Mesendoderm (in vitro differentiated cells): ENCODE data around the gene PXN.

Source experiments
- DNase-seq: peaks from one replicate; pipeline ENCODE4 v3.0.0; 2013
- H2AK5ac ChIP-seq: 2 replicates; pipeline ENCODE4 v1.6.1; 2013; ENCODE audit warnings: low read length, inconsistent platforms
- H2BK120ac ChIP-seq: 2 replicates; pipeline ENCODE4 v1.6.1; 2013; ENCODE audit warnings: low read depth, mild to moderate bottlenecking, low read length, moderate library complexity, mixed read lengths
- H2BK15ac ChIP-seq: replicated peaks from 2 replicates; pipeline ENCODE4 v1.6.1; 2013; ENCODE audit warnings: low read depth, mild to moderate bottlenecking, moderate library complexity
- H2BK5ac ChIP-seq: 2 replicates; pipeline ENCODE4 v1.6.1; 2013; ENCODE audit warnings: low read length, inconsistent platforms
- H3K18ac ChIP-seq: 2 replicates; pipeline ENCODE4 v1.6.1; 2013; ENCODE audit warnings: mild to moderate bottlenecking, low read length, mixed read lengths
- H3K23ac ChIP-seq: one replicate; pipeline ENCODE4 v1.6.1; 2013; ENCODE audit warnings: low read length
- H3K27ac ChIP-seq: 2 replicates; pipeline ENCODE4 v1.5.1; 2013; ENCODE audit warnings: low read depth, mild to moderate bottlenecking, inconsistent platforms, low read length, moderate library complexity
- H3K27me3 ChIP-seq: 2 replicates; pipeline ENCODE4 v1.6.1; 2013; ENCODE audit warnings: low read length, control low read depth, mild to moderate bottlenecking, inconsistent platforms; ENCODE audit not compliant: insufficient read depth, poor library complexity
- H3K36me3 ChIP-seq: 2 replicates; pipeline ENCODE4 v1.6.1; 2013; ENCODE audit warnings: low read length, inconsistent platforms; ENCODE audit not compliant: control insufficient read depth, insufficient read depth
- H3K4ac ChIP-seq: one replicate; pipeline ENCODE4 v1.6.1; 2013; ENCODE audit warnings: low read depth, mild to moderate bottlenecking, low read length, moderate library complexity
- H3K4me1 ChIP-seq: 2 replicates; pipeline ENCODE4 v1.6.1; 2013; ENCODE audit warnings: low read depth, low read length, inconsistent platforms; ENCODE audit not compliant: control insufficient read depth
- H3K4me2 ChIP-seq: 2 replicates; pipeline ENCODE4 v1.6.1; 2013; ENCODE audit warnings: low read length
- H3K4me3 ChIP-seq: 2 replicates; pipeline ENCODE4 v1.5.1; 2013; ENCODE audit warnings: mild to moderate bottlenecking, low read length
- H3K56ac ChIP-seq: one replicate; pipeline ENCODE4 v1.6.1; 2013; ENCODE audit warnings: low read length
- H3K79me1 ChIP-seq: 2 replicates; pipeline ENCODE4 v1.6.1; 2013; ENCODE audit warnings: low read length, inconsistent platforms
- H3K79me2 ChIP-seq: 2 replicates; pipeline ENCODE4 v1.6.1; 2013; ENCODE audit warnings: mild to moderate bottlenecking, low read length; ENCODE audit not compliant: control insufficient read depth, insufficient read depth
- H3K9ac ChIP-seq: 2 replicates; pipeline ENCODE4 v1.6.1; 2013; ENCODE audit warnings: low read length, inconsistent platforms
- H4K5ac ChIP-seq: one replicate; pipeline ENCODE4 v1.6.1; 2013; ENCODE audit warnings: low read length
- H4K8ac ChIP-seq: one replicate; pipeline ENCODE4 v1.6.1; 2013; ENCODE audit warnings: low read depth, mild to moderate bottlenecking, control low read depth, low read length, moderate library complexity
- WGBS: extraction: QIAGEN DNeasy Blood & Tissue Kit; methylation state at CpG from one replicate; pipeline ENCODE4 v1.1.7; 2013; ENCODE audit warnings: low lambda C conversion rate, missing lambda C conversion rate; ENCODE audit not compliant: insufficient coverage; ENCODE audit errors: extremely low coverage; 5-methylcytosine and 5-hydroxymethylcytosine counted together

Gene PXN

DNA sequence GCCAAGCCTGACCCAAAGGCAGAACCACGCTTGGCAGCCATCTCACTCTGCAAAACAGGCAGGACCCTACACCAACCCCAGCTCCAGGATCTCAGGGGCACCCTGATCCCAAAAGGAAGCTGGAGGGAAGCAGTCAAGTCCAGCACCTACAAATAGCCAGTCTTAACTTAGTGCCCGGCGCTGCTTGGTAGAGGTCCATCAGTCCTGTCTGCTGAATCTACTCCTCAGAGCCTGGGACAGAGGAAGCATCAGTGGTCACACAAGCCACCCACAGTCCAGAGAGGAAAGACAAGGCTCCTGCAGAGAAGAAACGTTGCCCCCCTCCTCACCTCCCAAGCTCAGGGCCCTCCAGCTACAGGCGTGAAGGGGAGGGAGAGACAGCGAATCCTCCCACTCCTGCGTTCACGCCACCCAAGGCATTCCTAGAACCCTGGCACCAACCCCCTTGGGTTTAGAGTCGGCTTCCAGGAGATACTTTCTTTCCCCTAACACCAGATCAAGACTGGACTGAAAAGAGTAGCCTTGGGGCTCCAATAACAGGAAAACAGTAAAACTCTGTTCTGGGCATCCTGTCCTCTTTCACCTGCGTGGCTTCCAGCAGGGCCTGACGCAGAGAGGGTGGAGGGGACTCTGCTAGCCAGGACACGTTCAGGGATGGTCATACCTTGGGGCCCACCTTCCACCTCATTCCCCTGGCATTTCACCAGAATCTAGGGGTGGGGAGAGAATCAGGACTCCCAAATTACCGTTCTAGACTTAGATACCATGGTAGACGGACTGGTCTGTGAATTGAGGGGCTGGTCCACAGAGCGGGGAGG, 1.2 kb downstream of the PXN start:
- Histone ChIP-seq H3K18ac (peak overlapping the region; percentile 99), H3K27me3 (no peaks in the 10 kb centered on the region), H4K5ac (no peak overlapping the region), H3K56ac (peak overlapping the region; percentile 99), H3K23ac (peak overlapping the region; percentile 94), H3K79me2 (peaks cover 62% of the 10 kb centered on the region), H4K8ac (no peak overlapping the region), H3K4me2 (peak overlapping the region; percentile 32), H3K27ac (no peak overlapping the region), H3K79me1 (peaks cover 9% of the 10 kb centered on the region), H3K36me3 (no peaks in the 10 kb centered on the region), H2AK5ac (no peak overlapping the region), H3K4ac (peak overlapping the region; percentile 40), H3K4me1 (peaks cover 29% of the 10 kb centered on the region), H2BK5ac (peak overlapping the region; percentile 23), H3K4me3 (peak overlapping the region; percentile 88), H2BK15ac (no peak overlapping the region), H2BK120ac (no peak overlapping the region), H3K9ac (peak overlapping the region; percentile 96)
- no CpG with 5 or more reads among the region's 15 CpGs for WGBS
- DNase-seq: no peak

DNA sequence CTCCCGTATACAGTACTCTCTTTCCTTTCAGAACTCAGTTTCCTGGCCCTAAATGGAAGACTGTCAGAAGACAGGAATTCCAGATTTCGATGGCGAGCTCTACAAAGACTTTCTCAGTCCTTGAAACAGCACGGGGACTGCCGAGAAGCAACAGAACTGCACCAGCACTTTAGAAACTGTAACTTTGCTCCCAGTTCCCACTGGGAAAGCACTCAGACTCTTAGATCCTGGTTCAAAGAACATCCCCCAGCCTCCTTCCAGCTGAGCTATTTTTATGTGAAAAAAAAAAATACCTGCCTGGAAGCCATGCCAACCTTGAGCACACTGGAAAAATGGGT, 1.8 kb downstream of the PXN start:
- Histone ChIP-seq H3K4me3 (no peak overlapping the region), H3K23ac (no peak overlapping the region), H4K8ac (no peak overlapping the region), H3K79me1 (peaks cover 9% of the 10 kb centered on the region), H3K9ac (peak overlapping the region; percentile 96), H2BK120ac (no peak overlapping the region), H3K27ac (no peak overlapping the region), H3K18ac (no peak overlapping the region), H4K5ac (no peak overlapping the region), H2AK5ac (no peak overlapping the region), H3K79me2 (peaks cover 67% of the 10 kb centered on the region), H3K4ac (no peak overlapping the region), H3K27me3 (no peaks in the 10 kb centered on the region), H2BK15ac (no peak overlapping the region), H3K4me1 (peaks cover 29% of the 10 kb centered on the region), H3K4me2 (peak overlapping the region; percentile 32), H3K36me3 (no peaks in the 10 kb centered on the region), H3K56ac (peak overlapping the region; percentile 99), H2BK5ac (no peak overlapping the region)
- WGBS: no CpG with 5 or more reads among the region's 5 CpGs
- no peak for DNase-seq

DNA sequence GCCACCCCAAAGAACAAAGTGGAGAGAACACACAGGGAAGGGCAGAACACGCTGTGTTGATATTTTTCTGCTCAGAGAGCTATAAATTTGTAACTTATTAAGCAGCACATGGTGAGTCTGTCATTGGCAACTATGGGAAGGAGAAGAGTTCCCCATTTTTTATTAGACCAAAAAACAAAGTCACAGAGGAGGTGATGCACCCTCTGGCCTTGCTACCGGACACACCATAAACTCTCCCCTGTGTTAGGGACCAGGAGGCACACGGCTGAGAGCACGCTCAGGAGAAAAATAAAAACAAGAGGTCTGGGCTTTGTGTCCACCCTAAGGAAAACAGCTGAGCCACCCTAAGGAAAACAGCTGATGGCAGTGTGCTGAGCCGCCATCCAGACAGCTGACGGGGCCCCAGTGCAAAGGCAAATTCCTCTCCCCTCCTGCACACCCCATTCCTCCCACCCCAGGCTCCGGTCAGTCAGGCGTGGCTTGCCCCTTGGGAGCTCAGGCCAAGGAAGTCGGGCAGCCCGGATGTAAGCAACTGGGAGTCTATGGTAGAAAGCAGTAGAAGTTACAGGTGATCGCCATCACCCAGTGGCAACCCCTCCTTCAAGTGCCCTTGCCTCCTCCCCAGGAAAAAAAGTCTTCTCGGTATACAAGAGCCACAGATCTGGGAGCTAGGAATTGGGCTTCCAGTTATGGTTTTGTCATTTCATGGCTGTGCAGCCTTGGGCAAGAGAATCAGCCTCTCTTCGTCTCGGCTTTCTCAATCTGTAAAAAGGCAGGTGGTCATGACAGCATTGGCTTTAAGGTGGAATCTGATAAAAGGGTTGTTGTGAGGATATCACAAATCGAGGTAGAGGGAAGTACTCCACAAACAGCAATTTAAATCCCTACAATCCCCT, 2.4 kb downstream of the PXN start:
- H2BK5ac ChIP-seq: peak overlapping the region; percentile 2
- no peak overlapping the region for H3K27ac ChIP-seq
- no peak overlapping the region for H2BK15ac ChIP-seq
- no peak overlapping the region for H3K4me3 ChIP-seq
- no peak overlapping the region for H2BK120ac ChIP-seq
- no CpG with 5 or more reads among the region's 15 CpGs for WGBS
- peak overlapping the region; percentile 96 for H3K9ac ChIP-seq
- no peak overlapping the region for H4K5ac ChIP-seq
- H3K18ac ChIP-seq: peak overlapping the region; percentile 7
- H3K79me2 ChIP-seq: peaks cover 72% of the 10 kb centered on the region
- H3K4me1 ChIP-seq: peaks cover 32% of the 10 kb centered on the region
- no peak overlapping the region for H2AK5ac ChIP-seq
- H3K4me2 ChIP-seq: peak overlapping the region; percentile 32
- no peak overlapping the region for H3K4ac ChIP-seq
- H3K36me3 ChIP-seq: no peaks in the 10 kb centered on the region
- H3K27me3 ChIP-seq: no peaks in the 10 kb centered on the region
- H3K23ac ChIP-seq: peak overlapping the region; percentile 92
- peak overlapping the region; percentile 99 for H3K56ac ChIP-seq
- no peak for DNase-seq
- H4K8ac ChIP-seq: no peak overlapping the region
- H3K79me1 ChIP-seq: peaks cover 9% of the 10 kb centered on the region

DNA sequence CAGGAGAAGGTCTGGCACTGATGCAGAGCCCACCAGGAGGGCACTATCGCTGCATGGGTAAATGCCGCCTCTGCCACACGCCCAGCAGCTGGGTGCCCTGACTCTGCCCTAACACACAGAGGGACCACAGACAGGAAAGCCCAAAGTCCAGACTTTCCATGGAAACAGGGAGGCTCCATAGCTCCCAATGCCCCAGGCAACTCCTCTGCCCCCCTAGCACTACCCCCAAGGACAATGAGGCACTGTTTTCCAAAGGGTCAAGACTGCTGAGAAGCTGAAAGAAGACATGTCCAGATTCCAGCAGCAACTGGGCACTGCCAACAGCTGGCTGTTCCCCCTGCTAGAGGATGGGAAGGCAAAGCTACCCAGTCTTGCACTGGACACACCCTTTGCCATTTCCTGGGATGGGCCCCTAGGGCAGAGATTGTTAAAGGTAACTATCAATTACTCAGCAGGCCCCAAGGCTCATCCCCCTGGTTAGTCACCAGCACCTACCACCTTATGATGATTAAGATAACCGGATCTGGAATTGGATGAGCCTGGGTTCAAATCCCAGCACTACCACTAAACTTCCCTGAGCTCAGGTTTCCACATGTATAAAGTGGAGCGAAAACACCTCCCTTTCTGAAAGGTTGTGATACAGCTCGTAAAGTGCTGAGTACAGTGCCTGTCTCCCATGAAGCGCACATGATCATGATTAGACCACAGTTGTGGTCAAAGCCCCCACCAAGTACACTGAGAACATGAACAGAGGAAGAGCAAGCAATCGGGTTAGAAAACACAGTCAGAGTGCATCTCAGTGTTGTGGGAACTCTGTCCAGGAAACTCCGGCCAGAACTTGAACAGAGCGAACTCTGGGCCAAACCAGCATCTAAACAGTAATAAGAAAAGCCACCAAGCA, 3.3 kb downstream of the PXN start:
- Histone ChIP-seq H3K18ac (peak overlapping the region; percentile 7), H3K4me3 (no peak overlapping the region), H3K79me2 (peaks cover 81% of the 10 kb centered on the region), H3K27me3 (no peaks in the 10 kb centered on the region), H3K56ac (peak overlapping the region; percentile 99), H2BK15ac (no peak overlapping the region), H3K27ac (no peak overlapping the region), H3K4me1 (peaks cover 38% of the 10 kb centered on the region), H2BK5ac (no peak overlapping the region), H4K5ac (no peak overlapping the region), H2BK120ac (no peak overlapping the region), H2AK5ac (no peak overlapping the region), H3K9ac (peak overlapping the region; percentile 96), H3K79me1 (peaks cover 10% of the 10 kb centered on the region), H3K4me2 (peak overlapping the region; percentile 8), H3K4ac (no peak overlapping the region), H3K36me3 (no peaks in the 10 kb centered on the region), H3K23ac (peak overlapping the region; percentile 1), H4K8ac (no peak overlapping the region)
- no peak for DNase-seq
- no CpG with 5 or more reads among the region's 10 CpGs for WGBS

DNA sequence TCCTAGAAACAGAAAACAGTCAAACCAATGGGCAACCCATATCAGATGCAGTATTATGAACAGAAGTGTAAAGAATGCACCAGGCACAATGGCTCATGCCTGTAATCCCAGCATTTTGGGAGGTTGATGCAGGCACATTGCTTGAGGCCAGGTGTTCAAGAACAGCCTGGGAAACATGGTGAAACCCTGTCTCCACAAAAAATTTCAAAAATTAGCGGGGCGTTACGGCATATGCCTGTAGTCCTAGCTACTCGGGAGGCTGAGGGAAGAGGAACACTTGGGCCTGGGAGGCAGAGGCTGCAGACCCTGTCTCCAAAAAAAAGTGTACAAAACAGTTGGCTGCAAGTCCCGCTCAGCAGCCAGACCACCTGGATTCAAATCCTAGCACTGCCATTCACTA, 4.9 kb downstream of the PXN start:
- Histone ChIP-seq H3K79me2 (peaks cover 94% of the 10 kb centered on the region), H3K23ac (no peak overlapping the region), H2AK5ac (no peak overlapping the region), H4K5ac (no peak overlapping the region), H3K36me3 (peaks cover 2% of the 10 kb centered on the region), H3K18ac (no peak overlapping the region), H3K4me2 (no peak overlapping the region), H3K27ac (no peak overlapping the region), H3K4me3 (no peak overlapping the region), H3K9ac (no peak overlapping the region), H3K27me3 (no peaks in the 10 kb centered on the region), H2BK5ac (no peak overlapping the region), H3K4ac (no peak overlapping the region), H3K79me1 (peaks cover 13% of the 10 kb centered on the region), H3K56ac (no peak overlapping the region), H2BK120ac (no peak overlapping the region), H2BK15ac (no peak overlapping the region), H4K8ac (no peak overlapping the region), H3K4me1 (peaks cover 38% of the 10 kb centered on the region)
- no CpG with 5 or more reads among the region's 5 CpGs for WGBS
- DNase-seq: no peak
